Gastroesophageal sphincter (tissue), 3 donors: ENCODE data around the gene CCDC47.

Experiments used
- POLR2AphosphoS5 ChIP-seq: sonication (generic); formaldehyde crosslinking; IDR thresholded peaks from one replicate; pipeline ENCODE4 v1.6.1; 2017; ENCODE audit warnings: antibody characterized with exemption
- TF ChIP-seq, protein P1 (sequence below), 4 experiments: fragments of 200-600 bp in 2 of 4; fragments of 450-650 bp in 2 of 4; sonication (generic) in 1 of 4; IDR thresholded peaks; one replicate each; pipeline ENCODE4 v1.5.1; 2017 to 2019; ENCODE audit warnings: antibody characterized with exemption in 4 of 4, mild to moderate bottlenecking in 2 of 4, moderate library complexity in 2 of 4

DNA sequence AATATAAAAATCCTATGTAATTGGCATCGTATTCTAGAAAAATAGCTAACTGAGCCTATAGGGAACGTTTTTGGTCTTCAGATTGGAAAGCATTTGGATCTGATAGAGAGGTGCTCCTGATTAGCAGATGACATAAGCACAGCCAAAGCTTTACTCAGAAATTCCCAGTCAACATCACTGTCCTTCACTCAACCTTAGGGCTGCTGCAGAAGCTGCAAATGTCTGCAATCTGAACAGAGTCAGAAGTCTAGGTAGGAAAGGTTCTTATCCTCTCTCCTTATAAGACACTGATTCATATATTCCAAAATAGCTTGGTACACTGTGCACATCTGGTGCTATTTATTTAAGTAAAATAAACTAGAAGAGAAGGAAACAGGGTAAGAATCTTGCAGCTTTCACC lies 51.0 kb downstream of the CCDC47 start:
- TF ChIP-seq, protein P1, sequence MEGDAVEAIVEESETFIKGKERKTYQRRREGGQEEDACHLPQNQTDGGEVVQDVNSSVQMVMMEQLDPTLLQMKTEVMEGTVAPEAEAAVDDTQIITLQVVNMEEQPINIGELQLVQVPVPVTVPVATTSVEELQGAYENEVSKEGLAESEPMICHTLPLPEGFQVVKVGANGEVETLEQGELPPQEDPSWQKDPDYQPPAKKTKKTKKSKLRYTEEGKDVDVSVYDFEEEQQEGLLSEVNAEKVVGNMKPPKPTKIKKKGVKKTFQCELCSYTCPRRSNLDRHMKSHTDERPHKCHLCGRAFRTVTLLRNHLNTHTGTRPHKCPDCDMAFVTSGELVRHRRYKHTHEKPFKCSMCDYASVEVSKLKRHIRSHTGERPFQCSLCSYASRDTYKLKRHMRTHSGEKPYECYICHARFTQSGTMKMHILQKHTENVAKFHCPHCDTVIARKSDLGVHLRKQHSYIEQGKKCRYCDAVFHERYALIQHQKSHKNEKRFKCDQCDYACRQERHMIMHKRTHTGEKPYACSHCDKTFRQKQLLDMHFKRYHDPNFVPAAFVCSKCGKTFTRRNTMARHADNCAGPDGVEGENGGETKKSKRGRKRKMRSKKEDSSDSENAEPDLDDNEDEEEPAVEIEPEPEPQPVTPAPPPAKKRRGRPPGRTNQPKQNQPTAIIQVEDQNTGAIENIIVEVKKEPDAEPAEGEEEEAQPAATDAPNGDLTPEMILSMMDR (IDR thresholded peaks at IDR 0.05), result no peak
- no peak for TF ChIP-seq POLR2AphosphoS5
